Breast epithelium (tissue), 4 donors: ENCODE data around the gene TMC3. TPM values are rescaled to one million over a fixed set of nuclear protein-coding genes. Genes with fewer than 3 reads are reported as not detected.
A peak's percentile ranks its signal among the peaks of the same experiment; 100 is the strongest.

Source experiments
- DNase-seq, 2 donors: peaks; one replicate each; pipeline ENCODE4 v3.0.0-alpha.2; 2019; ENCODE audit warnings: low spot score in 2 of 2
- H3K27ac ChIP-seq, 2 donors: fragments of 200-600 bp; sonication (generic) in 1 of 2; one replicate each; pipeline ENCODE4 v1.5.1; 2016 to 2019; ENCODE audit warnings: mild to moderate bottlenecking in 1 of 2
- H3K27me3 ChIP-seq, 2 donors: fragments of 200-600 bp; sonication (generic) in 1 of 2; one replicate each; pipeline versions ENCODE4 v1.5.1 to v1.6.0; 2017 to 2019; ENCODE audit warnings: control low read depth in 1 of 2, mild to moderate bottlenecking in 1 of 2
- H3K36me3 ChIP-seq: fragments of 200-600 bp; one replicate; pipeline ENCODE4 v1.5.1; 2019
- H3K4me1 ChIP-seq, 2 donors: fragments of 200-600 bp; sonication (generic); one replicate each; pipeline ENCODE4 v1.5.1; 2016 to 2019; ENCODE audit warnings: control low read depth in 1 of 2
- H3K4me3 ChIP-seq, 3 donors: fragments of 200-600 bp; sonication (generic); 1 replicate in 2 of 3; 2 replicates in 1 of 3; pipeline ENCODE4 v1.5.1; 2016 to 2019; ENCODE audit warnings: mild to moderate bottlenecking in 3 of 3, moderate library complexity in 2 of 3
- H3K9me3 ChIP-seq, 2 donors: fragments of 200-600 bp; sonication (generic) in 1 of 2; one replicate each; pipeline ENCODE4 v1.5.1; 2016 to 2019; ENCODE audit warnings: control low read depth in 1 of 2
- CTCF ChIP-seq, 3 donors: fragments of 450-650 bp; IDR thresholded peaks; one replicate each; pipeline ENCODE4 v1.5.1; 2016 to 2017; ENCODE audit warnings: antibody characterized with exemption in 3 of 3, mild to moderate bottlenecking in 3 of 3, moderate library complexity in 3 of 3
- POLR2A ChIP-seq: fragments of 450-650 bp; IDR thresholded peaks from one replicate; pipeline ENCODE4 v1.6.1; 2016; ENCODE audit warnings: antibody characterized with exemption, mild to moderate bottlenecking, moderate library complexity
- POLR2AphosphoS5 ChIP-seq, 3 donors: sonication (generic); formaldehyde crosslinking; IDR thresholded peaks; one replicate each; pipeline ENCODE4 v1.6.1; 2017; ENCODE audit warnings: antibody characterized with exemption in 3 of 3
- intact Hi-C: fragments of 100-400 bp; cut with DNase I; formaldehyde crosslinking; loops from one replicate; pipeline ENCODE4 v1.15.1; 2023; ENCODE audit warnings: low total_unique reads
- total RNA-seq, 3 donors: library from RNA; depleted of rRNA; stranded (reverse); fragments of >200 nt; gene quantifications; one replicate each; pipeline ENCODE4 v1.1.0, GENCODE V29; 2016

TMC3 gene
- total RNA-seq, 3 donors from 2014 or later, result 0.15 to 1.6 TPM; not detected in 1

DNA sequence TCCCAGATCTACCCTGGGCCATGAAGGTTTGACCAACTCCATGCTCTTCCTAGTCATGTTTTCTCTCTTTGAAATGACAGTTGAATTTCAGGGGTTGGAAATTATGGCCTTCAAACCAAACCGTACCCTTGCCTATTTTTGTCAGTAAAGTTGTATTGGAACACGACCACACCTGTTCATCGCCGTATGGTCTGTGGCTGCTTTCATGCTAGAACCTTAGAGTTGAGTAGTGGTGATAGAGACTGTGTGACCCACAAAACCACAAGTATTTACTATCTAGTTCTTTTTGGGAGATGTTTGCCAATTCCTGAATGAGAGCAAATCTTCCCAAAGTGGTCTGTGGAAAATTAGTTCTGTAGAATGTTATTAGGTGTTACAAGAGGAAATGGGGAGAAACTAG lies 26.1 kb downstream of the TMC3 start:
- intact Hi-C loops, result no loop called here
- Histone ChIP-seq H3K36me3 (no peaks in the 10 kb centered on the region), H3K27ac (no peak overlapping the region), H3K4me1 (no peaks in the 10 kb centered on the region), H3K27me3 (no peaks in the 10 kb centered on the region), H3K9me3 (no peaks in the 10 kb centered on the region), H3K4me3 (no peak overlapping the region)
- no peak for TF ChIP-seq POLR2AphosphoS5 (IDR thresholded peaks at IDR 0.05)
- TF ChIP-seq CTCF (IDR thresholded peaks at IDR 0.05), result no peak
- no peak for TF ChIP-seq POLR2A
- DNase-seq, result no peak

DNA sequence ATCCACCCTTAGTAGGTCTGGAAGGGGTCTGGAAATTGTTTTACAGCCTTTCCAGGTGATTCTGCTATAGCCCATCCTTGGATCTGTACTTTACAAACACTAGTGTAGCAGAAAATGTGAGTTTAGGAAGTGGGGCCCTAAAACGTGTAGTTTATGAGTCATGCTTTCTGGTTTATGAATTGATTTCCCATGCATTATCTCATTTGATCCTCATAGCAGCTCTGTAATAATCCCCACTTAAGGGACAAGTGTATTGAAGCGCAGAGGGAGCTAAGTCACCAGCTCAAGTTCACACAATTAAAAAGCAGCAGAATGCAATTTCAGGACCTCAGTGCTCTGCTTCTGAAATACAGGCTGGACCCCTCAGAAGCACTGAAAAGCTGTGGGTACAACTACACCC lies 27.4 kb downstream of the TMC3 start:
- intact Hi-C loops, result no loop called here
- TF ChIP-seq CTCF (IDR thresholded peaks at IDR 0.05) (no peak), POLR2A (no peak), POLR2AphosphoS5 (IDR thresholded peaks at IDR 0.05) (no peak)
- Histone ChIP-seq H3K36me3 (no peaks in the 10 kb centered on the region), H3K4me3 (no peak overlapping the region), H3K4me1 (no peaks in the 10 kb centered on the region), H3K27me3 (no peaks in the 10 kb centered on the region), H3K27ac (no peak overlapping the region), H3K9me3 (no peaks in the 10 kb centered on the region)
- DNase-seq, result no peak

DNA sequence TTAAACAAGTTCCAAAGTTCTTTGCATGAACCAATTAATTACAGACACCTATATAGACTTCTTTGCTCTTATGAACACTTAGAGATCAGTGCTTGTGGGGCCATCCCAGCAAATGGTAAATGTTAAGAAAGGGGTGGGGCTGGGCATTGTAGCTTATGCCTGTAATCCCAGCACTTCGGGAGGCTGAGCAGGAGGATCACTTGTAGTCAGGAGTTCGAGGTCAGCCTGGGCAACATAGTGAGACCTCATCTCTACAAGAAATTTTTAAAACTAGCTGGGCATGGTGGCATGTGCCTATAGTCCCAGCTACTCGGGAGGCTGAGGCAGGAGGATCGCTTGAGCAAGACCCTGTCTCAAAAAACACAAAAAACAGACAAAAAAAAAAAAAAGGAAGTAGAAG lies 30.6 kb downstream of the TMC3 start:
- intact Hi-C loops, result no loop called here
- H3K27me3 ChIP-seq, result no peaks in the 10 kb centered on the region
- H3K4me3 ChIP-seq, result no peak overlapping the region
- no peaks in the 10 kb centered on the region for H3K9me3 ChIP-seq
- no peak overlapping the region for H3K27ac ChIP-seq
- DNase-seq, result no peak
- H3K36me3 ChIP-seq, result no peaks in the 10 kb centered on the region
- peaks cover 0 to 5% of the 10 kb centered on the region in 2 donors for H3K4me1 ChIP-seq
- TF ChIP-seq POLR2A (no peak), POLR2AphosphoS5 (IDR thresholded peaks at IDR 0.05) (no peak), CTCF (IDR thresholded peaks at IDR 0.05) (no peak)

DNA sequence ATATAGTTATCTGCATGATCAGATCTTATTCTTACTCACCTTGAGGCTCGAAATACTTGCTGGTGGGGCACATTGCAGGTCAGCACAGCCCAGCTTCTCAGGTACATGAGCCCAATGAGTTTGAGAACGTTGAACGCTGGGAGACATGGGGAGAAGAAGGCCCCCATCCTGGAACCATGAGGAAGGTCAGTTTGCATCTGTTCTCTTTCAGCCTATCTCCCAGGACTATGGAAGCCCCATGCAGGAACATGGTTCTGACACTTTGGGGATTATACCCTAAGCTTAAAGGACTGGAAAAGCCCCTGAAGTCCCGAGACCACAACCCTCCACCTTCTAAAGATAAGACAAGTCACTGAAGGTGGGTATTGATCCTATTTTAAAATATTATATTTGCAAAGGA lies 32.7 kb downstream of the TMC3 start:
- Histone ChIP-seq H3K9me3 (no peaks in the 10 kb centered on the region), H3K27ac (no peak overlapping the region), H3K4me3 (no peak overlapping the region), H3K4me1 (peaks cover 0 to 15% of the 10 kb centered on the region in 2 donors), H3K27me3 (no peaks in the 10 kb centered on the region), H3K36me3 (no peaks in the 10 kb centered on the region)
- intact Hi-C loops, result no loop called here
- TF ChIP-seq POLR2AphosphoS5 (IDR thresholded peaks at IDR 0.05), result no peak
- TF ChIP-seq POLR2A, result no peak
- no peak for TF ChIP-seq CTCF (IDR thresholded peaks at IDR 0.05)
- DNase-seq, result no peak

DNA sequence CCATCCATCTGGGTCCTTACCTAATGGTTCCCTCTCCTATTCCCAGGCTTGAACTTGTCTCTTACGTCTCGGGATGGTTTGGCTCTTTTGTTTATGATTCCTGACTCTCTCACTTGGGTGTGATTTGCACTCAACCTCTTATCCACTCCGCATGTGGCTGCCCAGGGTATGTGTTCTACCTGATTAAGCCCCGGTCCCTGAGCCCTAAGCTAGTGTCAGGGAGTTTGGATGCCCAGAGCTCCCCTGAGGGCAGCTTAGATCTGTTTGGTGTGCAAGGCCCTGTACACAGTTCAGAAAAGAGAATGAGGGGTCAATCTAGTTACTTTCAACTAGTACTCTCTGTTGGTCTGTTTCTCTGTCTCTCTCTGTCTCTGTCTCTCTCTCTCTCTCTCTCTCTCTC lies 34.2 kb downstream of the TMC3 start:
- no peak for TF ChIP-seq CTCF (IDR thresholded peaks at IDR 0.05)
- TF ChIP-seq POLR2AphosphoS5 (IDR thresholded peaks at IDR 0.05), result no peak
- TF ChIP-seq POLR2A, result no peak
- H3K36me3 ChIP-seq, result no peaks in the 10 kb centered on the region
- intact Hi-C loops, result no loop called here
- peak overlapping the region in 1 of 2 donors; percentile 76 for H3K27ac ChIP-seq
- H3K27me3 ChIP-seq, result no peaks in the 10 kb centered on the region
- H3K9me3 ChIP-seq, result no peaks in the 10 kb centered on the region
- peaks cover 0 to 15% of the 10 kb centered on the region in 2 donors for H3K4me1 ChIP-seq
- no peak for DNase-seq
- no peak overlapping the region for H3K4me3 ChIP-seq
